Tracheal epithelial cell (primary cell): ENCODE measurements around the gene MEIS2. TPM values are rescaled to one million over a fixed set of nuclear protein-coding genes. Genes with fewer than 3 reads are reported as not detected.

Source experiments
- total RNA-seq: library from RNA; depleted of rRNA; stranded (reverse); fragments of >200 nt; gene quantifications from 2 replicates; pipeline ENCODE4 v1.2.1, GENCODE V29; 2014

The MEIS2 gene
- 2.2 and 4.9 TPM in 2 replicates for total RNA-seq

GRCh38 chr15:37100109-37100965, at the start of gene MEIS2:
Gene MEIS2 (minus strand): TSS chr15:37100549. CDS start chr15:37099466, 1,083 bp downstream.

